IPS-18c (cell line): ENCODE measurements around the gene HBE1.
"Not testable (repeated sequence)": the region's sequence is repeated elsewhere in the genome, so short reads cannot be mapped to it uniquely, and the experiment has no call there.

Experiments
- H3K4me3 ChIP-seq: 2 replicates; pipeline ENCODE4 v1.7.0; 2013; ENCODE audit warnings: low read depth, mild to moderate bottlenecking, low read length, moderate library complexity; ENCODE audit not compliant: insufficient read depth
- H3K9me3 ChIP-seq: one replicate; pipeline ENCODE4 v1.6.1; 2013; ENCODE audit warnings: mild to moderate bottlenecking, low read length, moderate library complexity; ENCODE audit not compliant: control insufficient read depth, insufficient read depth

The HBE1 gene

DNA sequence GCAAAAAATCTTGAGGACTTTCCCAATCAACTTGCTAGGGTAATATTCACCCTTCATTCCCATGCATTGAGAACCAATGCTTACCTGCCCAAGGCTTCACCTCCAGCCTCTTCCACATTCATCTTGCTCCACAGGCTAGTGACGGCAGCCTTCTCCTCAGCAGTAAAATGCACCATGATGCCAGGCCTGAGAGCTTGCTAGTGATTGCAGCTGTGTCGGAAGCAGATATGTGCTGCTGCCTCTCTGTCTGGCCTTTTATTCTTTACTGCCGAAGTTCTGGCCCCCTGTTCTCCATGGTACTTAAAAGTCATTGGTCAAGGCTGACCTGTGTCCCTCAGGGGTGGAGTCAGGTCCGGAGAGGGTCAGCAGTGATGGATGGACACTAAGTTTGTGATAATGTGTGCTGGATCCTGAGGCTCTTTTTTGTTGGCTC lies at the start of gene HBE1:
TSS of gene HBE1 (minus strand) at position 231 of the 433 bp plus-strand sequence. CDS start at position 176, 55 bp downstream.
- no peaks in the 10 kb centered on the region for H3K9me3 ChIP-seq
- no peak within 1 kb of the TSS for H3K4me3 ChIP-seq

DNA sequence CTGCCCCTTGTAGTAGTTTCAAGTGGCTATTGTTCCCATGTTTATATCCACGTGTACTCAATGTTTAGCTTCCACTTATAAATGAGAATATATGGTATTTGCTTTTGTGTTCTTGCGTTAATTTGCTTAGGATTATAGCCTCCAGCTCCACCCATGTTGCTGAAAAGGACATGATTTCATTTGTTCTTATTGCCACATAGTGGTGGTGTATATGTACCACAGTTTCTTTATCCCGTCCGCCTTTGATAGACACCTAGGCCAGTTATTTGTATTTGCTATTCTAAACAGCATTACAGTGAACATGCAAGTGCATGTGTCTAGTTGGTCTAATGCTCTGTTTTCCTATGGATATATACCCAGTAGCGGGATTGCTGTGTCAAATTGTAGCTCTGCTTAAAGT lies 47.5 kb upstream of the HBE1 start:
- Histone ChIP-seq H3K4me3 (no peak overlapping the region), H3K9me3 (no peaks in the 10 kb centered on the region)

DNA sequence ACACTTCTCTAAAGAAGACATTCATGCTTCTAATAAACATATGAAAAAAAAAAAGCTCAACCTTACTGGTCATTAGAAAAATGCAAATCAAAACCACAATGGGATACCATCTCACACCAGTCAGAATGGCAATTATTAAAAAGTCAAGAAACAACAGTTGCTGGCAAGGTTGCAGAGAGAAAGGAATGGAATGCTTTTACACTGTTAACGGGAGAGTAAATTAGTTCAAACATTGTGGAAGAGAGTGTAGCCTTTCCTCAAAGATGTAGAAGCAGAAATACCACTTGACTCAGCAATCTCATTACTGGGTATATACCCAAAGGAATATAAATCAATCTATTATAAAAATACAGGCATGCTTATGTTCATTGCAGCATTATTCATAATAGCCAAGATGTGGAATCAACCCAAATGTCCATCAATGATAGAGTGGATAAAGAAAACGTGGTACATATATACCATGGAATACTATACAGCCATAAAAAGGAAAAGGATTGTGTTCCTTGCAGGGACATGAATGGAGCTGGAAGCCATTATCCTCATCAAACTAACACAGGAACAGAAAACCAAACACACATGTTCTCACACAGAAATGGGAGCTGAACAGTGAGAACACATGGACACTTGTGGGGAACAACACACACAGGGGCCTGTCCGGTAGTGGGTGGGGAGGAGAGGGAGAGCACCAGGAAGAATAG lies 43.7 kb upstream of the HBE1 start:
- H3K4me3 ChIP-seq, H3K9me3 ChIP-seq: not testable (repeated sequence)

DNA sequence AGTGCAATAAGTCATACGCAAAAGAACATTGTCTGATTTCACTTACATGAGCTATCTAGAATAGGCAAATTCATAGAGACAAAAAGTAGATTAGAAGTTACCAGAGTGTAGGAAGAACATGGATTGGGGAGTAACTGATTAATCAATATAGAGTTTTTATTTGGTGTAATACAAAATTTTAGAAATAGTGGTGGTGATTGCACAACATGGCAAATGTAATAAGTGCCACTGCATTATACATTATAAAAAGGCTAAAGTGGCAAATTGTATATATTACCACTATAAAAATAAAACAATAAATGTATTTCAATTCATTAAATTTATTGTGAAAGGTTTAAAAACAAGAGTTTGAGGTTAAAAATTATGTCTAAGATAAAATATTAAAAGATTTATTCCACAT lies 40.7 kb upstream of the HBE1 start:
- no peak overlapping the region for H3K4me3 ChIP-seq
- H3K9me3 ChIP-seq: no peaks in the 10 kb centered on the region

DNA sequence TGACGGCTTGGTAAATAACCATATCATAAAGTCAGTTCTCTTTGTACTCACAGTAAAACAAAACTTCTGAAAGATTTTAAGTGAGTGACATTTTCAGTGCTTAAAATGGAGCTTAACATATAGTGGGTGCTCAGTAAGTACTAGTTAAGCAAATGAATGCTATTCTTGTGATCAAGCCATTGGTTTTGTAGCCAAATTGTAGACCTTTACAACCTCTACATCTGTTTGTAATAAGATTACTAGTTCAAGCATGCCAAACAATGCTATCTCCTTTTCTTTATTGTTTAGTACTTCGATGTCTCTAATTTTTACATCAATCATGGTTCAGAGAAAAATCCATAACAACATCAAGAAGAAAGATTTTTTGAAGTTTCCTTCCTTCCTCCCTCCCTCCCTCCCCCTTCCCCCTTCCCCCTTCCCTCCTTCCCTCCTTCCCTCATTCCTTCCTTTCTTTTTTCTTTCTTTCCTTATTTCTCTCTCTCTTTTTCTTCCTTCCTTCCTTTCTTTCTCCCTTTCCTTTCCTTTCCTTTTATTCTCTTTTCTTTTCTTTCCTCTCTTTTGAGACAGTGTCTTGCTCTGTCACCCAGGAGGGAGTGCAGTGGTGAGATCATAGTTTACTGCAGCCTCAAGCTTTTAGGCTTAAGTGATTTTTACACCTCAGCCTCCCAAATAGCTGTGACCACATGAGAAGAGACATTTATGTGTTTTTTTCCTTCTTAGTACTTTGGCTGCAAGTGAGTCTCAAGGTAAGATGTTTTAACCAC lies 37.7 kb upstream of the HBE1 start:
- no peaks in the 10 kb centered on the region for H3K9me3 ChIP-seq
- H3K4me3 ChIP-seq: no peak overlapping the region

DNA sequence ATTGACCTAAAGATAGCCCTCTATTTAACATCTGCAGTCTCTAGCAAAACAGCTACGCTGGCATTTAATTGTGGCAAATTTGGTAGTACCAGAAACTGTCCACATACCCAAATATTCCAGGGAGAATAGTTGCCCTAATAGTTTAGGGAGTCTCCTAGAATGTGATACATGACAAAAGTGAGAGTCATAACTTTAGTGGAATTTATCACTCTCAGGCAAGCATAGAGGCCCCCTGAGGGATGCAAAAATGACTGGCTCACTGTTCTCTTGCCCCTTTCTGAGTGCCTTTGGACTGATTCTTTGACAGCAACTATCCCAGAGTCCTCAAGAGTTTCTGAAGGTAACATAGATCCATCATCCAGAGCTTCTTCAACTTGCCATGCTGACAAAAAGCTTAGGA lies 34.3 kb upstream of the HBE1 start:
- Histone ChIP-seq H3K9me3 (no peaks in the 10 kb centered on the region), H3K4me3 (no peak overlapping the region)

DNA sequence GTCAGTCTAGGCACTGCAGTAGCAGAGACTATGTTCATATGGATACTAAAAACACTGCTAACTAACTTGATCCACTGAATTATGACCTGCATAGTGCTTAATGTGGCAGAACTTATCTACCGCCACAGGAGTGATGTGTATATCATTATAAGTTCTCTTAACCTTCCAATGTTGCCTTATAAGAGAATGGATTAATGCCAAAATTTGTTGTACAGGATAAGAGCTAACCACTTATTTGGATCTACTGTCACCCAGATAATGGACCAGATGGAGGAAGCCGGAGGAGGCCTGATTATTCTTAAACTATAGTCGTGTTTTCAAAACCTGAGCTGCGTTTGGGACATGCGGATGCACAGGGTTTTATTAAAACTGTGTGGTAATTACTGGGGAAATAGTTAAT lies 33.9 kb upstream of the HBE1 start:
- Histone ChIP-seq H3K9me3 (no peaks in the 10 kb centered on the region), H3K4me3 (no peak overlapping the region)

DNA sequence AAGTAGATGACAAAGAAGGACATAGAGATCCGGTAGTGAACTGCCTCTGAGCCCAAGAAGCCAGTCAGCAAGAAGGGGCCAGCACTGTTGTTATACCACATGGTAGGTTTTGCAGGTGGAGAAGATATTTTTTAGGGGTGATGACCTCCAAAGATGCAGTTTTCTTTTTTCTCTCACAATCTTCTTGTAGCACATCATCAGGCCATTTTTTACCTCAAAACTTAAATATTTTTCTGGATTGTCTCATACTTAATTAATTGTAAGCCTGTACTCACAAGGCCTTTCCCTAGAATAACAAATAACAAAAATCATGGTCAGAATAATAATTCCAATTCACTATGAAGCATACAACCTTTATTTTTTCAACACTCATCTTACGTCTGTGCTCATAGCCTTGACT lies 32.1 kb upstream of the HBE1 start, which contains the start of gene OR51B4:
TSS of gene OR51B4 (minus strand) at position 101 of the 400 bp plus-strand sequence. CDS start at position 101, 0 bp downstream.
- Histone ChIP-seq H3K4me3 (no peak within 1 kb of the TSS), H3K9me3 (no peaks in the 10 kb centered on the region)

DNA sequence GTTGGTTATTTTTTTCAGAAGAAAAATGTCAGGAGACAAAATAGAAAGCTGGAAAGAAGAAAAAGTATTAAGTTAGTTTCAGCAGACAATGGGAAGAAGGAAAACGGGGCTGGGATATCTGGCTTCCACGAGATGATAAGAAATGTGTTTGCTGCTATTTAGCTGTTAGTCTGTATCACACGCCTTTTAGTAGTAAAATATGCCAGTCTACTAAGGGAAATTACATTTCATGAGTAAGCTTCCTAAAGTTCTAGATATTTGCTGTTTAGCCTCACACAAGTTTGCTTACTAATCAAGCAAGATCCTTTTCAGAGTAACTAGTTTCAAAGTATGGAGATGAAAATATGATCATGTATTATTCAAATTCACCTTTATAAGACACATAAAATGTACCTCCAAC lies 30.5 kb upstream of the HBE1 start:
- Histone ChIP-seq H3K4me3 (no peak overlapping the region), H3K9me3 (no peaks in the 10 kb centered on the region)

DNA sequence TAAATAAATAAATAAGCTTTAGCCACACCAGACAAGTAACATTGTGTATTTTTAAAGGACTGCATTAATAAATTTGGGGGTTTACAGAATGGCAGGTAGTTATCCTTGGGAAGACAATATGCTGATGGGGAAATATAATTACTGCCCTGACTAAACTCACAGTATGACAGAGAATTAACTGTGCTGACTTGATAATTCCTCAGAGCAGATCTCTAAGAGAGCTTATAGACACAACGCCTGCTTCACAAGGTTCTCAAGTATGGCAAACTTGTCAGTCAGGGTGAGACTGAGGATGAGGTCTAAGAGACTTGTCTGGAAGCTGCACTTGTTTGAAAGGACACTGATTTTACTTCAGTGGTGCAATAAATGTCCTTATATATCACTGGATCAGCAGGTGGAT lies 28.7 kb upstream of the HBE1 start:
- no peaks in the 10 kb centered on the region for H3K9me3 ChIP-seq

DNA sequence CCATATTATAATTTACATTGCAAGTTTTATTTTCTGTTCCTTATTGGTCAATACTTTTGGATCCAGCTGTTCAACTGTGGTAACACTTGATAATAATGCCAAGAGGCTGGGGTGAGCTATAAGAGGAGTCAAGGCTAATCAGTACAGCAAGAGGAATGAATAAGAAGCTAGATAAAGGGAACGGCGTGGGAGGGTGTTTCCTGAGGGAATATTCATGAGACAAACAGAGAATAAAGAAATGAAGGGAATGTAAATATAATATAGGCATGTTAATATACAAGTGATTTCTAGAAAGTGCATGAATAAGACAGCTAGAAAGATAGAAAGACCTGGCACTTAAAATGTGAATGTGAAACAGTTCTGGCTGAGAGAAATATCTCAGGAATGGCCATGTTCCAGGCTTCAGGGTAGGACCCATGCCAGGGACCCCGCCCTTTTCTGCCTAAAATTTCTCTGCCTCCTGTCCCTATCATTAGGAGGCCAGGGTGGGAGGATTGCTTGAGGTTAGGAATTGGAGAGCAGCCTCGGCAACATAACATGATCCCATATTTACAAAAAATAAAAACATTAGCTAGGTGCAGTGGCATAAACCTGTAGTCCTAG lies 28.1 kb upstream of the HBE1 start:
- Histone ChIP-seq H3K4me3 (no peak overlapping the region), H3K9me3 (no peaks in the 10 kb centered on the region)

More for the DNA sequence above, 28.7 kb upstream of the HBE1 start:
- no peak overlapping the region for H3K4me3 ChIP-seq

DNA sequence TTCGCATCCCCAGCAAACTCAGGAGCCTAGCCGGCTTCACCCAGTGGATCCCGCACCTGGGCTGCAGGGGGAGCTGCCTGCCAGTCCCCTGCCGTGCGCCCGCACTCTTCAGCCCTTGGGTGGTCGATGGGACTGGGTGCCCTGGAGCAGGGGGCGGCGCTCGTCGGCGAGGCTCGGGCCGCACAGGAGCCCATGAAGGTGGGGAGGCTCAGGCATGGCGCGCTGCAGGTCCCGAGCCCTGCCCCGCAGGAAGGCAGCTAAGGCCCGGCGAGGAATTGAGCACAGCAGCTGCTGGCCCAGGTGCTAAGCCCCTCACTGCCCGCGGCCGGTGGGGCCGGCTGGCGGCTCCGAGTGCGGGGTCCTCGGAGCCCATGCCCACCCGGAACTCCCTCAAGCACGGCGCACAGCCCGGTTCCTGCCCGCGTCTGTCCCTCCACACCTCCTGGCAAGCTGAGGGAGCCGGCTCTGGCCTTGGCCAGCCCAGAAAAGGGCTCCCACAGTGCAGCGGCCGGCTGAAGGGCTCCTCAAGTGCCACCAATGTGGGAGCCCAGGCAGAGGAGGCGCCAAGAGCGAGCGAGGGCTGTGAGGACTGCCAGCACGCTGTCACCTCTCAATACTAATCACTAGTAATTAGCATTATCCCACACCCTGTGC lies 24.7 kb upstream of the HBE1 start:
- H3K4me3 ChIP-seq, H3K9me3 ChIP-seq: not testable (repeated sequence)

DNA sequence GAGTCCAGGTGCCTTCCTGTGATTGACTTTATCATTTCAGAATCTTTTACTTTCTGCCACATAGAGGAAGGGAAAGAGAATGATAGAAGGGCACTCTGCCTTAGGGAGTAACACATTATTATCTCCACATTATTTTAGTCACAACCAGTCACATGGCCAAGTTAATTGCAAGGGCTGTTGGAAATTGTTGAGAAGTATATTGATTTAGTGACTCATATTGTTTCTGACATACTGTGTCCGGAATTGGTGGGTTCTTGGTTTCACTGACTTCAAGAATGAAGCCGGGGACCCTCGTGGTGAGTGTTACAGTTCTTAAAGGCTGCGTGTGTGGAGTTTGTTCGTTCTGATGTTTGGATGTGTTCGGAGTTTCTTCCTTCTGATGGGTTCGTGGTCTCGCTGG lies 23.3 kb upstream of the HBE1 start:
- H3K4me3 ChIP-seq: no peak overlapping the region
- no peaks in the 10 kb centered on the region for H3K9me3 ChIP-seq

DNA sequence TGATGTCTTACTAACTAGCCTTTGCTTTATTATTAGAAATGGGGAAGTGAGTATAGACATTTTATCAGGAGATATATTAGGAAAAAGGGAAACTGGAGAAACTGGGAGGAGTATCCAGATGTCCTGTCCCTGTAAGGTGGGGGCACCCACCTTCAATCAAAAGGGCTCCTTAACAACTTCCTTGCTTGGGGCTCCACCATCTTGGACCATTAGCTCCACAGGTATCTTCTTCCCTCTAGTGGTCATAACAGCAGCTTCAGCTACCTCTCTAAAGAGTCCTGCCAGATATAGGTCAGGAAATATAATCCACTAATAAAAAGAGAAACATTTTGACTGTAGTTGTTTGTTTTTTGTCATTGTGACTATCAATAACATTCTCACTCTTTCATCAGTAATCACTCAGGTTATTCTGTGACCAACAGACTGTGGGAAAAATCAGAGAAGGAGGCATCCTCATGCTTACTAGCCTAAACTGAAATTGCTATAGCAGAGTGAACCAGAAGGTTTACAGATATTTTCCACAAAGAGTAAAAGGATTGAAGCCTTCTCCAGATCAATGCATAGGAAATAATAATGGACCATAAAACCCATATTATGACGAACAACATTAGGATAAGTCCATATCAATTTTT lies 21.6 kb upstream of the HBE1 start:
- no peak overlapping the region for H3K4me3 ChIP-seq
- H3K9me3 ChIP-seq: no peaks in the 10 kb centered on the region

DNA sequence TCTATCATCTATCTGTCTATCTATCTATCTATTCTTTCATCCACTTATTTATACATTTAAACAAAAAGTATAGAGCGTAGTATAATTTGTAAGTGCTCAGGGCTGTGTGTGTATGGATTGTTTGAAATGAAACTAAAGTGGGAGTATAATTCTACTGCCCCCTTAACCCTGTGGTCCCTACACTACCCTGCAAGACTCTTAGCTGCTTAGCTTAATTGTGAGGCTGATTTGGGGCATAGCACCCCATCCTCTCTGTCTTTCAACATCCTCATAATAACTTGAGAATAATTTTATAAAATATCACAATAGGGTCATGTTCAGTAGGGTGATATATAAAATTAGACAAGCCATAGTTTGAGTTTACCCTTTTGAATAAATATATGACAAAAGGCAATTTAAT lies 20.4 kb upstream of the HBE1 start:
- H3K4me3 ChIP-seq: no peak overlapping the region
- no peaks in the 10 kb centered on the region for H3K9me3 ChIP-seq

DNA sequence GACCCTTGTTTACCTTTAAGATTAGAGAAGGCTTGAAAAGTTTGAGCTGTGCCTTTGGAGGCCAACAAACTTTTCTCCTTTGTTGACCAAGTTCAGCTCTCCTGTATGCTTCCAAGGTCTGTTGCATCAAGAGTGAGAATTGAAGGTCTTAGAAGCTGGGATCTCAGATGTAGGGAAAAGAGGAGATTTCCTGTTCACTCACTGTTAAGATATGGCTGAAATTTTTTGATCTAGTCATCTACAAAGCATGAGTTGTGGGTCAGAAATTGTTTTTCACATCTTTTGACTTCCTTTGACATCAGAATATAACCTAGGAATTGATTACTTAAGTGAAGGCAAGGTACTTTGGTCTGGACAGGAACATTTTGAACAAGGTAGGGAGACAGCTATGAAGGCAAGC lies 20.0 kb upstream of the HBE1 start:
- Histone ChIP-seq H3K4me3 (no peak overlapping the region), H3K9me3 (no peaks in the 10 kb centered on the region)

DNA sequence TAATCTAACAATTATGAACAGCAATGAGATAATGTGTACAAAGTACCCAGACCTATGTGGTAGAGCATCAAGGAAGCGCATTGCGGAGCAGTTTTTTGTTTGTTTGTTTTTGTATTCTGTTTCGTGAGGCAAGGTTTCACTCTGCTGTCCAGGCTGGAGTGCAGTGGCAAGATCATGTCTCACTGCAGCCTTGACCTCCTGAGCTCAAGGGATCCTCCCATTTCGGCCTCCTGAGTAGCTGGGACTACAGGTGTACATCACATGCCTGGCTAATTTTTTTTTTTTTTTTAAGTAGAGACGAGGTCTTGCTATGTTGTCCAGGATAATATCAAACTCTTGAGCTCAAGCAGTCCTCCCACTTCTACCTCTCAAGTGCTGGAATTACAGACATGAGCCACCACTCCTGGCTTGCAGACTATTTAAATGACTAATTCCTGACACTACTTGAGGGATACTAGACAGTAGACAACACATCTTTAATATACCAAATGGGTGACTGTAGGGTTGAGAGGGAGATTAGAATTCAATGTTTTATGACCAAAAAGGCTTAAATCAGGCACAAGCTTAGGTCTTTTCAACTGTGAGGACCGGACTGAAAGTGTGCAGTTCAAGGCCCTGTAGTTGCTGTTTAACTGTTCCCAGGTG lies 19.3 kb upstream of the HBE1 start:
- Histone ChIP-seq H3K4me3 (no peak overlapping the region), H3K9me3 (no peaks in the 10 kb centered on the region)
